Measurements from ENCODE around the gene GOPC. TPM values are rescaled to one million over a fixed set of nuclear protein-coding genes. Genes with fewer than 3 reads are reported as not detected.

The GOPC gene
- total RNA-seq, 4 donors from 2014 or later = 11.0 to 22.9 (median 16.7) TPM

GRCh38 chr6:117585647-117586046 lies 16.7 kb downstream of the GOPC start:
- Histone ChIP-seq H3K27me3 (no peaks in the 10 kb centered on the region), H3K36me3 (peaks cover 0 to 44% (median 0%) of the 10 kb centered on the region in 3 donors), H3K4me1 (no peaks in the 10 kb centered on the region), H3K9me3 (no peaks in the 10 kb centered on the region), H3K27ac (no peak overlapping the region), H3K4me3 (no peak overlapping the region)
- TF ChIP-seq CTCF (IDR thresholded peaks at IDR 0.05) (no peak), POLR2A (IDR thresholded peaks at IDR 0.05) (no peak)
- intact Hi-C loops (cut with DNase I) = no loop called here
- DNase-seq = no peak

GRCh38 chr6:117574198-117574597 lies 28.1 kb downstream of the GOPC start:
- Histone ChIP-seq H3K4me1 (no peaks in the 10 kb centered on the region), H3K4me3 (no peak overlapping the region), H3K36me3 (peaks cover 0 to 72% (median 0%) of the 10 kb centered on the region in 3 donors), H3K27me3 (no peaks in the 10 kb centered on the region), H3K9me3 (no peaks in the 10 kb centered on the region), H3K27ac (no peak overlapping the region)
- WGBS, 2 donors = 83 to 87% methylated on average over 4 of the region's 4 CpGs
- intact Hi-C loops (cut with DNase I) = no loop called here
- no peak for TF ChIP-seq POLR2A (IDR thresholded peaks at IDR 0.05)
- no peak for TF ChIP-seq CTCF (IDR thresholded peaks at IDR 0.05)
- no peak for DNase-seq

- no peak for TF ChIP-seq POLR2A (IDR thresholded peaks at IDR 0.05)
- TF ChIP-seq CTCF (IDR thresholded peaks at IDR 0.05) = no peak
- intact Hi-C loops (cut with DNase I) = no loop called here
- Histone ChIP-seq H3K36me3 (peaks cover 0 to 76% (median 0%) of the 10 kb centered on the region in 3 donors), H3K27me3 (no peaks in the 10 kb centered on the region), H3K27ac (no peak overlapping the region), H3K9me3 (no peaks in the 10 kb centered on the region), H3K4me1 (no peaks in the 10 kb centered on the region), H3K4me3 (no peak overlapping the region)
- 85 to 87% methylated on average over 5 of the region's 5 CpGs for WGBS, 2 donors
- DNase-seq = no peak
Measured at GRCh38 chr6:117573006-117573680, 29.2 kb downstream of the GOPC start.

GRCh38 chr6:117568831-117569410 lies 33.4 kb downstream of the GOPC start:
- WGBS, 2 donors = 0% methylated on average over 1 of the region's 1 CpG
- Histone ChIP-seq H3K36me3 (peaks cover 1 to 95% (median 3%) of the 10 kb centered on the region in 3 donors), H3K27ac (no peak overlapping the region), H3K27me3 (no peaks in the 10 kb centered on the region), H3K4me1 (no peaks in the 10 kb centered on the region), H3K9me3 (no peaks in the 10 kb centered on the region), H3K4me3 (no peak overlapping the region)
- TF ChIP-seq CTCF (IDR thresholded peaks at IDR 0.05) = no peak
- TF ChIP-seq POLR2A (IDR thresholded peaks at IDR 0.05) = no peak
- no peak for DNase-seq
- intact Hi-C loops (cut with DNase I) = no loop called here

- Histone ChIP-seq H3K9me3 (no peaks in the 10 kb centered on the region), H3K4me3 (no peak overlapping the region), H3K27ac (no peak overlapping the region), H3K36me3 (peaks cover 3 to 97% (median 3%) of the 10 kb centered on the region in 3 donors), H3K4me1 (no peaks in the 10 kb centered on the region), H3K27me3 (no peaks in the 10 kb centered on the region)
- WGBS, 2 donors = 89 to 97% methylated on average over 2 of the region's 2 CpGs
- no peak for DNase-seq
- TF ChIP-seq POLR2A (IDR thresholded peaks at IDR 0.05) (no peak), CTCF (IDR thresholded peaks at IDR 0.05) (no peak)
- intact Hi-C loops (cut with DNase I) = no loop called here
Measured at GRCh38 chr6:117568247-117568646, 34.1 kb downstream of the GOPC start.
